ENCODE data around the gene CCDC146.
"Not testable (repeated sequence)": the region's sequence is repeated elsewhere in the genome, so short reads cannot be mapped to it uniquely, and the experiment has no call there.

The CCDC146 gene, protein sequence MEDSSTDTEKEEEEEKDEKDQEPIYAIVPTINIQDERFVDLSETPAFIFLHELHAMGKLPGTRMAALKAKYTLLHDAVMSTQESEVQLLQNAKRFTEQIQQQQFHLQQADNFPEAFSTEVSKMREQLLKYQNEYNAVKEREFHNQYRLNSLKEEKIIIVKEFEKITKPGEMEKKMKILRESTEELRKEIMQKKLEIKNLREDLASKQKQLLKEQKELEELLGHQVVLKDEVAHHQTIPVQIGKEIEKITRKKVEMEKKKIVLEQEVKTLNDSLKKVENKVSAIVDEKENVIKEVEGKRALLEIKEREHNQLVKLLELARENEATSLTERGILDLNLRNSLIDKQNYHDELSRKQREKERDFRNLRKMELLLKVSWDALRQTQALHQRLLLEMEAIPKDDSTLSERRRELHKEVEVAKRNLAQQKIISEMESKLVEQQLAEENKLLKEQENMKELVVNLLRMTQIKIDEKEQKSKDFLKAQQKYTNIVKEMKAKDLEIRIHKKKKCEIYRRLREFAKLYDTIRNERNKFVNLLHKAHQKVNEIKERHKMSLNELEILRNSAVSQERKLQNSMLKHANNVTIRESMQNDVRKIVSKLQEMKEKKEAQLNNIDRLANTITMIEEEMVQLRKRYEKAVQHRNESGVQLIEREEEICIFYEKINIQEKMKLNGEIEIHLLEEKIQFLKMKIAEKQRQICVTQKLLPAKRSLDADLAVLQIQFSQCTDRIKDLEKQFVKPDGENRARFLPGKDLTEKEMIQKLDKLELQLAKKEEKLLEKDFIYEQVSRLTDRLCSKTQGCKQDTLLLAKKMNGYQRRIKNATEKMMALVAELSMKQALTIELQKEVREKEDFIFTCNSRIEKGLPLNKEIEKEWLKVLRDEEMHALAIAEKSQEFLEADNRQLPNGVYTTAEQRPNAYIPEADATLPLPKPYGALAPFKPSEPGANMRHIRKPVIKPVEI

DNA sequence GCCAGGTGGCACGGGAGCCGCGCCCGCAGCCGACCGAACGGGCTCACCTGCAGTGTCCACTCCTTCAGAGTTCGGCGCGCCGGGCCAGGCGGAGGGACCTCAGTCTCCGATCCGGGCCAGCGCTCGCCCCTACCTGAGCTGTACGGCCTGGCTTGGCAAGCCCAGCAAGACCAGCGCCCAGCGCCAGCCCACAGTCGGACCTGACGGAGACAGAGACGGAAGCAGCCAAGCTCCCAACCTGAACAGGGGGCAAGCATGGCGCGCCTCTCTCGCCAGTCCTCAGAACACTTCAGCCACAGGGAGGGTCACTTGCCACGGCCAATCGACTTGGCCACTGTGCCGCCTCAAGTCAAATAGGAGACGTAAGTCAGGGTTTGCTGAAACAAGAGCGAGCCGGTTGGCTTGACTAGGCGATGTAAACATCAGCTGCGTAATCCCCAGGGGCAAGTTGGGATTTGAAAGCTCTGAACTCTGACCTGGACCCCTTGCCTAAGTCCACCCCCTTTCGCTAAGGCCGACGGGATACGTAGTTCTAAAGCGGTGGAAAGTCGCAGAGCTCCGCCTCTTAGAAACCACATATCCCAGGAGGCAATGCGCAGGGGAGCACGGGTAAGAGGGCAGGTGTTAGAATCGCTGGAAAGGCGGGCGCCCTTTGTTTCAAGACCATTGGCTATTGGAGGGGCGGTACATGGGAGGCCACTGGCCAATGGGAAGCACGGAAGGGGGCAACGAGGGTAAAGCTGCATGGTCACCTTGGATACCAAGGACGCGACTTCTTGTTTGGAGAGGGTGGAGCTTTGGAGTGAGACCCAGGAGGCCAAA is at the start of gene CCDC146:
TSS of gene CCDC146 (plus strand) at position 756 of the 822 bp plus-strand sequence. CDS start 45,054 bp downstream, outside the sequence.
- not testable (repeated sequence) for H3K27ac Mint-ChIP-seq; H3K36me3 Mint-ChIP-seq (ENCODE audit: low read depth); H3K27me3 Mint-ChIP-seq; H3K9me3 Mint-ChIP-seq
- Mint-ChIP-seq H3K4me3 (peak within 1 kb of the TSS; percentile 84), H3K4me1 (ENCODE audit: low read depth) (peaks cover 14% of the 10 kb centered on the region)

DNA sequence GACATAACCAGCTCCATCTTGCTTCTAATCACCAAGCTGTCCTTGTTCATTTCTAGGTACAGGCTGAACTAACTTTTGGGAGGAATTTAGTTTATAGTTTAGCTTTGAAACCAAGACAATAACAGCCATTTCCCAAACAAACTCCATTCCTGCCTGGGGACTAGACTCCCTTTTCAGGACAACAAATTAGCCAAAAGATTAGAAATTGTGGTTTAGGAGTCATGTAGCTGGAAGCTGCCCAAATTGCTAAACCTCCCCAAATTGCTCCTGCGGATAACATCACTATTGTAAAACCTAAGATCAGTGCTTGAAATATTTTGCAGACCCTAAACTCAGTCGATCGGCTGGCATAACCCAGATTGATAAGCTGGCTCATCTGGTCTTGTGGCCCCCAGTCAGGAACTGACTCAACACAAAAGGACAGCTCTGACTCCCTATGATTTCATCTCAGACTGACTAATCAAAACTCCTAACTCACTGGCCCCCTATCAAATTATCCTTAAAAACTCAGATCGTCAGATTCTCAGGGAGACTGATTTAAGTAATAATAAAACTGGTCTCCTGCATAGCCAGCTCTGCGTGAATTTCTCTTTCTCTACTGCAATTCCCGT is 47.5 kb upstream of the CCDC146 start:
- not testable (repeated sequence) for H3K27me3 Mint-ChIP-seq; H3K4me3 Mint-ChIP-seq; H3K9me3 Mint-ChIP-seq; H3K4me1 Mint-ChIP-seq (ENCODE audit: low read depth); H3K27ac Mint-ChIP-seq
- peaks cover 28% of the 10 kb centered on the region for H3K36me3 Mint-ChIP-seq (ENCODE audit: low read depth)

DNA sequence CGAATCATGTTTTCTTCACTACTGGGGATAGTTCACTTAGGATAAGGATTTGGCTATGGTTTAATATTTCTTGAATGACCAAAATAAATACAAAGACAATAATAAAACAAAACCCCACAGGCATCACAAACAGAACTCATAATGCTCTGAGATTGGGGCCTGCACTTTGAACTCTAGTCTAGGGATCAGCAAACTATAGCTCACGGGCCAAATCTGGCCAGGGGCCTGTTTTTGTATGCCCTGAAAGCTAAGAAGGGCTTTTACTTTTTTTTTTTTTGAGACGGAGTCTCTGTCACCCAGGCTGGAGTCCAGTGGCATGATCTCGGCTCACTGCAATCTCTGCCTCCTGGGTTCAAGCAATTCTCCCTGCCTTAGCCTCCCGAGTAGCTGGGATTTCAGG is 45.4 kb upstream of the CCDC146 start:
- not testable (repeated sequence) for H3K27ac Mint-ChIP-seq; H3K9me3 Mint-ChIP-seq; H3K4me1 Mint-ChIP-seq (ENCODE audit: low read depth); H3K27me3 Mint-ChIP-seq; H3K4me3 Mint-ChIP-seq
- peaks cover 12% of the 10 kb centered on the region for H3K36me3 Mint-ChIP-seq (ENCODE audit: low read depth)

DNA sequence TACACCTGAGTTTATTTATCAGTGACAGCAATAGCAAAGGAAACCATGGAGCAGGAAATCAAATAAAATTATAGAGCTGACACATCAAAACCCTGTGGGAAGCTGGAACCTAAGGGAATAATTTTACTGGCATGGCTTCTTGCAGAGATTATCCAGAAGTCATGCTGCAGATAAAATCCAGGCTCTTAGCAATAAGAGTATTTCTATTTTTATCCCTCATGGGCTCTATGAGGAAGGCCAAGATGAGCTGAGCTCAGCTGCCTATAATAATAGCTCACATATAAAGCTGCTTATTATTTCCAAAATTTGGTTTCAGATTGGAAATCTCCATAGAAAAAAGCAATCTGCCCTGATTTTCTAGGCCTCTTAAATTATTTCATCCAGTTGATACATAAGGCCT is 43.3 kb upstream of the CCDC146 start:
- not testable (repeated sequence) for H3K9me3 Mint-ChIP-seq; H3K4me1 Mint-ChIP-seq (ENCODE audit: low read depth); H3K27ac Mint-ChIP-seq; H3K27me3 Mint-ChIP-seq; H3K4me3 Mint-ChIP-seq
- H3K36me3 Mint-ChIP-seq (ENCODE audit: low read depth) = peaks cover 10% of the 10 kb centered on the region

DNA sequence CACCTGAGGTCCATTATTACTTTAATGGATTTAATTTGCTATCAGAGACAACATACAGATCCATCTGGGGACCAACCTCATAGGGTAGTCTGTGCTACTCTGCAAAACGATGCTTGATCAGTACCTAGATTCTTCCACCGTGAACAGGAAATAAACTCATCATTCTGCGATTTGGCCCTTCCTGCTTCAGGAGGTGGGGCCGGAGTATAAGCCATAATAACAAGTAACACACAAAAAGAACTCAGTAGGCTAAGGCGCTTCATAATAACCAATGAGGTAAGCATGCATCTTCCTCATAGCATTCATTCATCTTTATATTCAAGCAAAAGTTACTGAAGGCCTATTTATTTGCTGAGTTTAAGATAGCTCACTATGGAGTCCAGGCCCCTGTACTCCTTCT is 42.8 kb upstream of the CCDC146 start:
- H3K4me3 Mint-ChIP-seq; H3K4me1 Mint-ChIP-seq (ENCODE audit: low read depth); H3K9me3 Mint-ChIP-seq; H3K27me3 Mint-ChIP-seq; H3K27ac Mint-ChIP-seq; H3K36me3 Mint-ChIP-seq (ENCODE audit: low read depth): not testable (repeated sequence)

DNA sequence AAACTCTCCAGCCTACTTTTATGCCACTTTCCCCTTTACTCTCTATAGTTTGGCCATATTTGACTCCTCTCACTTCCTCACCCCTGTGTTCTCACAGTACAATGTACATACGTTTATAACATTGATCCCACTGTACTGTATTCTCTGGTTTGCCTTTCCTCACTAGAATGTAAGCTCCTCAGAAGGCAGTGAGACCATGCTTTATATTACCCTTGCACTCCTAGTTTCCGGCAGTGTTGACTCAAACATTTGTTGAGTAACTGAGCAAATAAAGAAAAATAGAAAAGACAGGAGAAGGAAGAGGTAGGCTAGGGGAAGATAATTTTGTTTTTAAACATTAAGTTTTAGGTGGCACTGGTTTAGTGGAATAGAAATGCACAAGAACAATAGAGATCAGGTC is 42.2 kb upstream of the CCDC146 start:
- not testable (repeated sequence) for H3K36me3 Mint-ChIP-seq (ENCODE audit: low read depth); H3K27me3 Mint-ChIP-seq; H3K4me3 Mint-ChIP-seq; H3K4me1 Mint-ChIP-seq (ENCODE audit: low read depth); H3K27ac Mint-ChIP-seq; H3K9me3 Mint-ChIP-seq

DNA sequence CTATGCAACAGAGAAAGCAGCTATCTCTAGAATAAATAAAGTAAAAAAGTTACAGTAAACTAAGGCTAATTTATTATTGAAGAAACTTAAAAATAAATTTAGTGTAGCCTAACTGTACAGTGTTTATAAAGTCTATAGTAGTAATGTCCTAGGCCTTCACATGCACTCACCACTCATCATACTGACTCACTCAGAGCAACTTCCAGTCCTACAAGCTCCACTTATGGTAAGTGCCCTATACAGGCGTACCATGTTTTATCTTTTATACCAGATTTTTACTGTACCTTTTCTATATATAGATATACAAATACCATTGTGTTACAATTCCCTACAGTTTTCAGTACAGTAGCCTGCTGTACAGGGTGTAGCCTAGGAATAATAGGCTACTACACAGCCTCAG is 40.2 kb upstream of the CCDC146 start:
- H3K4me1 Mint-ChIP-seq (ENCODE audit: low read depth); H3K27me3 Mint-ChIP-seq; H3K9me3 Mint-ChIP-seq; H3K27ac Mint-ChIP-seq; H3K36me3 Mint-ChIP-seq (ENCODE audit: low read depth); H3K4me3 Mint-ChIP-seq: not testable (repeated sequence)

DNA sequence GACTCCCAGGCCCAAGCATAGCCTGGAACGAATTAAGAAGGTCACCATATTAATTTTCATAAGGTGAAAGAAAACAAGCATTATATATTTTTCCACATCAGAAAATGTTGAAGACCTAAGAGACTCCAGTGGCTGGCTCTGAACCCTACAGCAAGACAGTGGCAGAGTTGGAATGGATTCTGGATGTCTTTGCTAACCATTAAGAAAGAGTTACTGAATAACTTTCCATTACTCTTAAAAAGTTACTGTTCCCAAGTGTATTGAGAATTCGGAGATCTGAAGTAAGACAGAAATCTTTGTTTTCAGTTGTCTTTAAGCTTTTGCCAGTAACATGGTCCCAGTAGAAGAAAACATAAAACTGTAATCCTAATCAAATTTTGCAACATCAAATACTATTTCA is 30.1 kb upstream of the CCDC146 start:
- not testable (repeated sequence) for H3K4me1 Mint-ChIP-seq (ENCODE audit: low read depth); H3K9me3 Mint-ChIP-seq; H3K4me3 Mint-ChIP-seq; H3K27ac Mint-ChIP-seq; H3K27me3 Mint-ChIP-seq
- H3K36me3 Mint-ChIP-seq (ENCODE audit: low read depth) = peaks cover 31% of the 10 kb centered on the region

DNA sequence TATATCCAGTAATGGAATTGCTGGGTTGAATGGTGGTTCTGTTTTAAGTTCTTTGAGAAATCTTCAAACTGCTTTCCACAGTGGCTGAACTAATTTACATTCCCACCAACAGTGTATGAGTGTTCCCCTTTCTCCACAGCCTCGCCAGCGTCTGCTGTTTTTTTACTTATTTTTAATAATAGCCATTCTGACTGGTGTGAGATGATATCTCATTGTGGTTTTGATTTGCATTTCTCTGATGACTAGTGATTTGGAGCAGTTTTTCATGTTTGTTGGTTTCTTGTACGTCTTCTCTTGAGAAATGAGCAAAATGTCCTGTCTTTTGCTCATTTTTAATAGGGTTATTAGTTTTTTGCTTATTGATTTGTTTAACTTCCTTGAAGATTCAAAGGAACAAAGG is 21.9 kb upstream of the CCDC146 start:
- not testable (repeated sequence) for H3K36me3 Mint-ChIP-seq (ENCODE audit: low read depth); H3K27ac Mint-ChIP-seq; H3K9me3 Mint-ChIP-seq; H3K27me3 Mint-ChIP-seq; H3K4me3 Mint-ChIP-seq; H3K4me1 Mint-ChIP-seq (ENCODE audit: low read depth)

DNA sequence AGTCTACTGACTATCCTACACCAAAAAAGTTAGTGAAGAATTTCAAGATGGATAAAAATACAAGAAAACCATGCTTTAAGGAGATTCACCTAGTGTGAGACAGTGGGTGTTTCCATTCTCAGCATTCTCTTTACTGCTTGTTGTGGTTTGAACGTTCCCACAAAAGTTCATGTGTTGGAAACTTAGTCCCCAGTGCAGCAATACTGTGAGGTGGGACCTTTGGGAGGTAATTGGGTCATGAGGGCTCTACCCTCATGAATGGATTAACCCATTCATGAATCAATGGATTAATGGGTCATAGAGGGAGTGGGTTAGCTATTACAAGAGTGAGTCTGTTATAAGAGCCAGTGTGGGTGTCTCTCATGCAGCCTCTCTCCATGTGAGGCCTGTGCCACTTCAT is 21.2 kb upstream of the CCDC146 start:
- not testable (repeated sequence) for H3K36me3 Mint-ChIP-seq (ENCODE audit: low read depth); H3K27me3 Mint-ChIP-seq; H3K4me1 Mint-ChIP-seq (ENCODE audit: low read depth); H3K9me3 Mint-ChIP-seq; H3K27ac Mint-ChIP-seq; H3K4me3 Mint-ChIP-seq

DNA sequence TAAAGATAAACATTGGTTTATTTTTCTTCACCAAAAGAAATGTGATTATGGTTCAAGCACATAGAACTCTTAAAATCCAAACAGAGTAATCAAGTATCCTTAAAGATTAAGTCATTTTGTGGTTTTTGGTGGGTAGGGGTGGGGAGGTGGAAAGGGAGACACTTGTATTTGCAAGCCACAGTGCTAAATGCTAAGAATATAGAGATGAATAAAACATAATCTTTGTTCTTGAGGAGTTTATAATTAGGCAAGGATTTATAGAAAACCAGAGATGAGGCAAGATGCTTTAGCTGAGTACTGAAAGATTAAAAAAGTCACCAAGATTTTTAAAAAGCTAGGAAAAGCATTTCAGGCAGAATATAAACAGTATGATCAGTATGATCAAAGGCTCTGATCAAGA is 19.7 kb upstream of the CCDC146 start:
- H3K9me3 Mint-ChIP-seq; H3K4me1 Mint-ChIP-seq (ENCODE audit: low read depth); H3K4me3 Mint-ChIP-seq; H3K36me3 Mint-ChIP-seq (ENCODE audit: low read depth); H3K27me3 Mint-ChIP-seq; H3K27ac Mint-ChIP-seq: not testable (repeated sequence)

DNA sequence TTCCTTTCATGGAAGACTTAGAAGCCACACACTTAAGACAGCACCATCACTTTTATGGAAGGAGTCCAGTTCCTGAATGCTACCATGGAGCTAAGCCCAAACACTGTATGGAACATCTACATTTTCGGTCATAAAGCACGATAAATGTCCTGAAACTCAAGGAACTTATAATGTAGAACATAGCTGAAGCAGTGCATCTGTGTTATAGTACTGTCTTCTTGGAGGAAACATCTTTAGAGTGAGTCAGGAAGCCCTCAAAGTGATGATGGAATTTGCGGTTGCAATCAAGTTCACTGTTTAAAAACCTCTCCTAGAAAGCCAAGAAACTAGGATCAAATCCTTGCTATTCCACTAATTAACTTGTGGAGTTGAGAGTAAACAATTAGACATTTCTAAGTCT is 16.5 kb upstream of the CCDC146 start:
- H3K9me3 Mint-ChIP-seq; H3K4me1 Mint-ChIP-seq (ENCODE audit: low read depth): not testable (repeated sequence)

DNA sequence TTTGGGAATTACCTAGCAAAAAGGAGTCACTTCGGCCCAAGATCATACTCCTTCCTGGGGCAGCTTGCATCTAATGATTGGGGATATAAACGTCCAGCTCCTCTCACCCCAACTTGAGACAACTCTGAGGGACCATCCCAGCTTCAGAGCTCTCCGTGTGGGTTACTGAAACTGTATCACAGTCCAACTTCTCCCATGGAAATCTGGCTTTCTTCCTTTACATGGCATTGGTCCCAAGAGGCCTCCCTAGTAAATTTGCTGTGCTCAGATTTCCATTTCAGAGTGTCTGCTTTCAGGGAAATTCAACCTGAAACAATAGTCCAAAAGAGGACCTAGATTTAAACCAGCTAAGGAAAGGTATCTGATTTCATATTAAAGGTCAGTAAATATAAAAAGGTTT is 14.8 kb upstream of the CCDC146 start:
- not testable (repeated sequence) for H3K27ac Mint-ChIP-seq; H3K4me3 Mint-ChIP-seq; H3K9me3 Mint-ChIP-seq; H3K4me1 Mint-ChIP-seq (ENCODE audit: low read depth); H3K27me3 Mint-ChIP-seq; H3K36me3 Mint-ChIP-seq (ENCODE audit: low read depth)

More for the DNA sequence above, 16.5 kb upstream of the CCDC146 start:
- not testable (repeated sequence) for H3K36me3 Mint-ChIP-seq (ENCODE audit: low read depth); H3K4me3 Mint-ChIP-seq; H3K27me3 Mint-ChIP-seq; H3K27ac Mint-ChIP-seq

DNA sequence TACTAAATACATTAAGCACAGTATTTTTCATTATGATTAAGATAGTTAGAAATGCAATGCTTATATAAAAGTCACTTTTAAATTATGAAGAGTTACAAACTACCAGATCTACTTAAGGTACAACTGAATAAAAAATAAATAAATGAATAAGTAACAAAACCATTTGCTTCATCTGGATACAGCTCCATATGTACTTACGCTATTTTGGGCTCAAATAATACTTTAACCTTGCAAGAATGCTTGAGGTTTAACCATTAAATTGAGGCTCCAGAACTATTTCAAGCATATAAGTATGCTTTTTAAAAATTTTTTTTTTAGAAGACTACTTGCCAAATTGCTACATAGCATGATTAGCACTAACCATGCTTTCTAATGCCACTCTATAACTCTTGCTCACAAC is 14.1 kb upstream of the CCDC146 start:
- not testable (repeated sequence) for H3K36me3 Mint-ChIP-seq (ENCODE audit: low read depth); H3K4me3 Mint-ChIP-seq; H3K9me3 Mint-ChIP-seq; H3K27ac Mint-ChIP-seq; H3K4me1 Mint-ChIP-seq (ENCODE audit: low read depth); H3K27me3 Mint-ChIP-seq
